Activated naive CD4-positive, alpha-beta T cell (primary cell): ENCODE measurements around the gene HINT1.
"Not testable (repeated sequence)": the region's sequence is repeated elsewhere in the genome, so short reads cannot be mapped to it uniquely, and the experiment has no call there.

Experiments used
- DNase-seq, 4 experiments: peaks; one replicate each; lab custom pipeline; 2025; lab: John Stamatoyannopoulos, UW

HINT1 gene

DNA sequence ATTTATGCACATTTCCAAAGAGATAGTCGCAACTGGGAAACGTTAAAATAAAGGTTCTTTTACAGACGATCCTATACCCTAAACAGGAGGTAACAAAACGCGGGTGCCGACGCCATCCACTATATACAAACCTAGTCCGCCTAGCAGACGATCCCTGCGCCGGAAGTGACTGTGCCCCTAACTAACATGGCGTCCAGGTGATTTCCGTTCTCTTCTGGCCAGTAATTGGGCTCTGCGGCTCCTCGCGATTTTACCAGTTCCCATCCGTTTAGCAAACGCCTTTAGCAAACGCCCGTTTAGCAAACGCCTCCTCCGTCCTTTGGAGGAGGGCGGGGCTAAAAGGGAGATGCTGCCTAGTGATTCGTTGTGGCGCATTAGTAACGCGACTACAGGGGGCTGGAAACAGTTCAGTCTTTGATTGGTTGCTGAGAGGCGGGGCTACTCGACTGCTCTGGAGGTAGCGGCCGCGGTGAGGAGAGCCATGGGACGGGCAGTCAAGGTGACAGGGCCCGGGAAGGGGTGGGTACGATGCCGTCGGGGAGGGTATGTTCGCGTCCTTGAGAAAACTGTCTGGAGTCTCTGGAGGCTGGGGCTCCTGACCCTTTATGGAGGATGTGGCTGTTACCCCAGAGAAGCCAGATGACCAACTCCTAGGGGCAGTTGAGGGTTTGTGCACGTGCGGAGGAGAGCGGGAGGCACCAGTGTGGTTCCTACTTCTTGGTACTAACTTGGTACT lies 5.7 kb upstream of the HINT1 start, which contains the start of gene LYRM7:
Gene LYRM7 (plus strand): TSS at position 405 of the 736 bp plus-strand sequence. CDS start 77 bp downstream, at position 482.
- DNase-seq, result peak; percentile 79 to 87 (median 81)

DNA sequence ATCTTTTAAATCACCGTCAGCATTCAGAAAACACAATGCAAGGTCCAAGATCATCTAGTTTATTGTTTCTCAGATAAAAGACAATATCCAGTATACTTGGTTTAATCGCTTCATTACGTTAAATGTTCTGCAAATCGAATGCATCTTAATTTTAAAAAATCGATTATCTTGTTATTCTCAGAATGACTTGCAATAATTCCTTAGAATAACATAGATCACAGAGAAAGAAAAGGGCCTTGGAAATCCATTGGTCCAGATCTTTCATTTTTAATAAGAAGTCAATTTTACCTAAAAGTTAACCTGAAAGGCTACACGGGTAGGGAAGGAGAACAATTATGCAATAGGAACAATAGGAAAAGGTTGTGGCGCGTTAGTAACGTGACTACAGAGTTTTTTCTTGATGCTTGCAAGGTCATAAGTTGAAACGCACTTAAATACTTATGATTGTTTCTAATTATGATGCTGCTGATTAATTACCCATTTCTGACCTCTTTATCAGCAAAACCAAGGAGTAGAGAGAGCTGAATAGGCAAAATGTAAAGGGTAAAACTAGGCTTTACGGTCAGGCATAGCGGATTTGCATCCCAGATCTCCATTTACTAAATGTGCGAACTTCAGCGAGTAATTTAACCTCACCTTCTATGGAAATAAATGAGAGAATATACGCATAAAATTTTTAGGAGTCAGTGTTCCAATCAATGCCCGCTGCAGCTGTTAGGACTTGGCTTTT lies 4.9 kb upstream of the HINT1 start:
- DNase-seq, result no peak

DNA sequence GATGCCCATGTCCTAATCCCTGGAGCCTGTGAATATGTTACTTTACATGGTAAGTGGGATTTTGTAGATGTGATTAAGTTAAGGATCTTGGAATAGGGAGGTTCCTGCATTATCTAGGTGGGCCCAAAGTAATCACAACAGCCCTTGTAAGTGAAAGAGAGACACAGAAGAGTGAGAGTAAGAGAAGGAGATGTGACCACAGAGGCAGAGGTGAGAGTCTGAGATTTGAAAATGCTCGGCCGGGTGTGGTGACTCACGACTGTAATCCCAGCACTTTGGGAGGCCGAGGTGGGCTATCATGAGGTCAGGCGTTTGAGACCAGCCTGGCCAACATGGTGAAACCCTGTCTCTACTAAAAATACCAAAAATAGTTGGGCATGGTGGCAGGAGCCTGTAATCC lies 2.6 kb upstream of the HINT1 start:
- DNase-seq, result no peak

GRCh38 chr5:131164191-131165118 lies 601 bp downstream of the HINT1 start:
- DNase-seq, result peak; percentile 27 to 63 (median 38)

DNA sequence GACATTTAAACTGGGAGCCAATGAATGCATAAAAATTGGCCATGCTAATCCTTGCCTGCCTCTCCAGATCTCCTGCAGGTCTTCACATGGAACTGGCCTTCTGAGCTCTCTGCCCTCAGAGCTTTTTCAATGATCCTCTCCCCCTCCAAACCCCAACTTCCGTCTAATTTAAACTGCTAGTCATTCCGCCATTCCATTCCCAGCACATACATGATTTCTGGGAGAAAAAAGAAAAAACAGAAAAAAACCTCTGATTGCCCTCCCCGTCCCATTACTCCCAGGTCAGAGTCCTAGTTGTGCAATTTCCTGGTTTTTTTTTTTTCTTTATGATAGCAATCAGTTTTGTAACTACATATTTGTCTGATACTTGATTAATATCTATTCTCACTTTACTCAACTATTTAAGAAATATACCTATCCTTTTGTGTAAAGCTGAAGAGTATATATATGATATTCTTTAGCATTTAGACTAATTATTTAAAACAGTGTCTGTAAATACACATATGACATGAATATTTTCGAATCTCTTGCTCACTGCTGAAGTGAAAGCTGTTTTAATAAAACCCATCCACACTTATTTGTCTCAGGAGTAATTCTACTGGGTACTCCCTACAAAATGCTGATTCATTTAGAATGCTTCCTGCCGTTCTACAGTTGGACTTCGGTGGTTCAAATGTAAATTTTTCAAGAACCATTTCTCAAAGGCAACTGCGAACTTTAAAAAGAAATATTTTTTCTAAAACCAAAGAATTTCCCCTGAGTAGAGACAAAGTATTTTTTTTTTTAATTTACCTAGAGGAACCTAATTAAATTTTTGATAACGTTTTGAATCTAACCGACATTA lies 1.6 kb downstream of the HINT1 start:
- DNase-seq, result no peak

DNA sequence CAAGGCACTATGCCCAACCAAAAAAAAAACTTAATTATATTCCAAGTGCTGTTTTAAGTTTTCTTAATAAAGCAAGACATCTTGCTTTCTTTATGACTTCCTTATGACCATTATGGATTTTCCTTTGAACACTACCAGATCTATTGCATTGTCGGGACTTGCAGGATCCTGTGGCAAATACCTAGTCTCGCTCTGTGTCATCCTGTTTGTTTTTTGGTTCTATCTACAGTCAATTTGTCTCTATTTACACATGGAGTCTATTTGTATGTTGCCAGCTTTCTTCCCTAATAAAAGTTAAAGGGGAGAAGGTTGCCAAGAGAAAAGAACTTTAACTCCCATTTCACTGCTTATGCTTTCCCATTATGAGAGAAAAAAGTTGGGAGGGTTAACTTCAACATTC lies 4.9 kb downstream of the HINT1 start:
- DNase-seq, result no peak

- DNase-seq, result no peak
Observed at GRCh38 chr5:131156957-131157356, 8.1 kb downstream of the HINT1 start.

DNA sequence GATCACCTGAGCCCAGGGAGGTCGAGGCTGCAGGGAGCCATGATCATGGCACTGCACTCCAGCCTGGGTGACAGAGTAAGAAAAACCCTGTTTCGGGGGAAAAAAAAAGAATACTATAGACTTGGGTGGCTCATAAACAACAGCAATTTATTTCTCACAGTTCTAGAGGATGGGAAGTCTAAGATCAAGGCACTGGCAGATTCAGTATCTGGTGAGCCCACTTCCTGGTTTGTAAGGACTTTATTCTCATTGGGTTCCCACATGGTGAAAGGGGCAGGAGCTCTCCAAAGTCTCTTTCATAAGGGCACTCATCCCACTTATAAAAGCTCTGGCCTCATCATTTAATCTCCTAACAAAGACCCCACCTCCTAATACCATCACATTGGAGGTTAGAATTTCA lies 8.7 kb downstream of the HINT1 start:
- DNase-seq, result no peak

DNA sequence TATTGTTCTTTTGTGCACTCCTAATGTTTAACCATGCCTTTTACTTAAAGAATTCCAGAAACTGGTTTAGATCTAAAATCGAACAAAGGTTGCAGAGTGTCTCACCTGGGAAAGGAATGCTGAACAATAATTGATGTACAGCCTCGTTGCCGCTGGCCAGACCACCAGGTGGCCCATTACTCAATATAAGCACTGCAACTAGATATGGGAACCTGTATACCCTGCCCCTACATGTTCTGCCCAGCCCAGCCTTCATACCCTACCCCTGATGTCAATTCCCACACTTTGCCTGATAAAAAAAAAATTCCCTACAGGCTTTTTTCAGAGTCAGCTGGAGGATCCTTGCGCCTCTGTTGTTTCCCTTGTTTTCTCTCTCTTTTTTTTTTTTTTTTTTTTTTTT lies 13.8 kb downstream of the HINT1 start:
- DNase-seq, result no peak

DNA sequence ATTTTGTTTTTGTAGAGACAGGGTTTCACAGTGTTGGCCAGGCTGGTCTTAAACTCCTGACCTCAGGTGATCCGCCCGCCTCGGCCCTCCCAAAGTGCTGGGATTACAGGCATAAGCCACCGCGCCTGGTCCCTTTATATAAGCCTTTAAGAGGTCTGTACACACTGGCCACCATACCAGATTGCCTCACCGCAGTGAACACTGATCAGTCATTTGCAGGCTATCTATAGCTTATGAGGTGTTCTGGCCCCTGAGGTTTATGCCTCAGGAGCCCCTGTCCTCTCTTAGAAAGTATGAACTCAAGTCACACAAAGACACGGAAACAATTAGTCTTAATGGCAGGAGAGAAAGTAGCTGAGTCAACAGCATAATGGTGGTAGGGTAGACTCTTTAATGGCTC lies 14.6 kb downstream of the HINT1 start:
- no peak for DNase-seq

DNA sequence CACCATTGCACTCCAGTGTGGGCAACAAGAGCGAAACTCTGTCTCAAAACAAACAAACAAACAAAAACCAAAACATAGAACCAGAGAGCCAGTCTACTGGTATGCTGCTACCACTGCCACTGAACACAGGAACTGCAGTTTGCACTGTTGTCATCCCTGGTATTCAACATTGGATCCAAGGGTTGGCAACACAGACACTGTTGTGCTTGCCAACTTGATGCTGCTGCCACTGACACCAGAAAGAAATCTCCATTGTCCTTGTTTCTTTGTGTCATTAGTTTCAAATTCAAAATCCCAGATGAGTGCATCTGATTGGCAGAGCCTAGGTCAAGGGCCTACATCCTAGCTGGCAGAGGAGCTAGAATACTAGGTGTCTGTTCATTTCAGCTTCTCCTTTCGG lies 16.2 kb downstream of the HINT1 start:
- no peak for DNase-seq

- no peak for DNase-seq
Observed at GRCh38 chr5:131147258-131147657, 17.8 kb downstream of the HINT1 start.

DNA sequence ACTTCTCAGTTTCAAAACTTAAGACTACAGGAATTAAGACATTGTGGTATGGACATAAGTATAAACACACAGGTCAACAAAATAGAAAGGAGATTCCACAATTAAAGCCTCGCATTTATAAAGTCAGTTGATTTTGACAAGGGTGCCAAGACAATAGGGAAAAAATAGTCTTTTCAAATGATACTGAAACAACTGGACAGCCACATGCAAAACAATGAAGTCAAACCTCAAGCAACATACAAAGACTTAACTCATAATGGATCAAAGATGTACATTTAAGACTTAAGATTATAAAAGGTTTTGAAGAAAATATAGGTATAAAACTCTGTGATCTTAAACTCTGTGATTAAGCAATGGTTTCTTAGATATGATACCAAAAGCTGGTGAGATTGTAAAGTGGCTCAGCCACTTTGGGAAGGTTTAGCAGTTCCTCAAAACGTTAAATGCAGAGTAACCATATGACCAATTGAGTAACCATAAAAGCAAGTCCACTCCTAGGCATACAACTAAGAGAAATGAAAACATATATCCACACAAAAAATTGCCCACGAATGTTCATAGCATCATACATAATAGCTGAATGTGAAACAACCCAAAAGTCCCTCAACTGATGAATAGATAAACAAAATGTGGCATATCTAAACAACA lies 22.0 kb downstream of the HINT1 start:
- no peak for DNase-seq

DNA sequence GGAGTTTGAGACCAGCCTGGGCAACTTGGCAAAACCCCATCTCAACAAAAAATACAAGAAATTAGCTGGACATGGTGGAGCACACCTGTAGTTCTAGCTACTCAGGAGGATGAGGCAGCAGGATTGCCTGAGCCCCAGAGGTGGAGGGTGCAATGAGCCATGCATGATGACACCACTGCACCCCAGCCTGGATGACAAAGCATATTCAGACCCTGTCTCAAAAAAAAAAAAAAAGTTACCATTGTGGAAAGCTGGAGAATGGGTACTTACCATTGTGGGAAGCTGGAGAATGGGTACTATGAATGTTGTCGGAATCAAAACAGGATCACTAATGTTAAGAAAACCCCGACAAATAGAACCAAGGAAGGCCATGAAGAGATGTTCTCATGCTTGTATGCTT lies 25.7 kb downstream of the HINT1 start:
- DNase-seq, result no peak

GRCh38 chr5:131138406-131138805 lies 26.6 kb downstream of the HINT1 start:
- DNase-seq, result peak in 1 of 4 experiments; percentile 0

- not testable (repeated sequence) for DNase-seq
Observed at GRCh38 chr5:131133091-131133490, 32.0 kb downstream of the HINT1 start.

DNA sequence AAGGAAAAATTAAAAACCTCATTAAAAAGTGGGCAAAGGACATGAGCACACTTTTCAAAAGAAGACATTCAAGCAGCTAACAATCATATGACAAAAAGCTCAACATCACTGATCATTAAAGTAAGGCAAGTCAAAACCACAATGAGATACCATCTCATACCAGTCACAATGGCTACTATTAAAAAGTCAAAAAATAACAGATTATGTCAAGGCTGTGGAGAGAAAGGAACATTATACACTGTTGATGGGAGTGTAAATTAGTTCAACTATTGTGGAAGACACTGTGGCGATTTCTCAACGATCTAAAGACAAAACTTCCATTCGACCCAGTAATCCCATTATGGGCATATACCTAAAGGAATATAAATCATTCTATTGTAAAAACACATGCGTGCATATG lies 35.8 kb downstream of the HINT1 start:
- DNase-seq, result no peak

DNA sequence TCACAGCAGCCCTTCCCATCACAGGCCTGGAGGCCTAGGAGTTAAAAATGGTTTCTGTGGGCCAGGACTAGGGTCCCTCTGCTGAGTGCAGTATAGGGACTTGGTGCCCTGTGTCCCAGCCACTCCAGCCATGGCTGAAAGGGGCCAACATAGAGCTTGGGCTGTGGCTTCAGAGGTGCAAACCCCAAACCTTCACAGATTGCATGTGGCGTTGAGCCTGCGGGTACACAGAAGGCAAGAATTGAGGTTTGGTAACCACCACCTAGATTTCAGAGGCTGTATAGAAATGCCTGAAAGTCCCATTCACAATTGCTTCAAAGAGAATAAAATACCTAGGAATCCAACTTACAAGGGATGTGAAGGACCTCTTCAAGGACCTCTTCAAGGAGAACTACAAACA lies 37.8 kb downstream of the HINT1 start:
- not testable (repeated sequence) for DNase-seq

DNA sequence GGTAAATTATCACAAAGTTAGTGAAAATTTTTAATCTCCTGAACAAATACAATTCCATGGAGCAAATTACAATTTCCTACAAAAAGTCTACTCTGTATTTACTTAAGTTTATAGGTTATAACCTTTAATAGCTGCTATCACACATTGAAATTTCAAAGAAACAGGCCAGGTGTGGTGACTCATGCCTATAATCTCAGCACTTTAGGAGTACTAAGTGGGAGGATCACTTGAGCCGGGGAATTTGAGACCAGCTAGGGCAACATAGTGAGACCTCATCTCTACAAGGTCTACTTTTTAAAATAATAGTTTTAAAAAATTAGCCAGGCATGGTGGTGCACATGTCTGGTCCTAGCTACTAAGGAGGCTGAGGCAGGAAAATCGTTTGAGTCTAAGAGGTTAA lies 50.3 kb downstream of the HINT1 start:
- no peak for DNase-seq

GRCh38 chr5:131112424-131112823 lies 52.6 kb downstream of the HINT1 start:
- no peak for DNase-seq

GRCh38 chr5:131110256-131110594 lies 54.8 kb downstream of the HINT1 start:
- DNase-seq, result no peak
